ENCODE data around the gene CACNB1.

DNA sequence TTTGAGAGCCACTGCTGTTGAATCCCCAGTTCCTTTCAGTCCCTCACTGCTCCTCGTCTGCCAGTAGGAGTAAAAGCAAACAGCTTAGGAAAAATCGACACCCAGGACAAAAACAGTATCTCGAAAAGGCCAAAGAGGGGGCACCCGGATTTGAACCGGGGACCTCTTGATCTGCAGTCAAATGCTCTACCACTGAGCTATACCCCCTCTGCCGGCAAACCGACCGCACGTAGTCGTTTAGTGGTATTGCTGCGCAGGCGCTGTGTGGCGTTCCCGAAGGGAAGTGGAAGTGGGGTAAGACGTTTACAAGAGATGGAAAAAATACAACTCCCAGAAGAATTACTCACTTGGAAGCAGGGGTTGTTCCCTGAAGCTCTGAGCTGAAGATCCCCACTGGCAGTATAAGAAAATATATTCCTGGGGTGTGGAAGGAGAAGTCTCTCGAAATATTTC lies 43.8 kb downstream of the CACNB1 start:
- TF ChIP-seq, protein P1, sequence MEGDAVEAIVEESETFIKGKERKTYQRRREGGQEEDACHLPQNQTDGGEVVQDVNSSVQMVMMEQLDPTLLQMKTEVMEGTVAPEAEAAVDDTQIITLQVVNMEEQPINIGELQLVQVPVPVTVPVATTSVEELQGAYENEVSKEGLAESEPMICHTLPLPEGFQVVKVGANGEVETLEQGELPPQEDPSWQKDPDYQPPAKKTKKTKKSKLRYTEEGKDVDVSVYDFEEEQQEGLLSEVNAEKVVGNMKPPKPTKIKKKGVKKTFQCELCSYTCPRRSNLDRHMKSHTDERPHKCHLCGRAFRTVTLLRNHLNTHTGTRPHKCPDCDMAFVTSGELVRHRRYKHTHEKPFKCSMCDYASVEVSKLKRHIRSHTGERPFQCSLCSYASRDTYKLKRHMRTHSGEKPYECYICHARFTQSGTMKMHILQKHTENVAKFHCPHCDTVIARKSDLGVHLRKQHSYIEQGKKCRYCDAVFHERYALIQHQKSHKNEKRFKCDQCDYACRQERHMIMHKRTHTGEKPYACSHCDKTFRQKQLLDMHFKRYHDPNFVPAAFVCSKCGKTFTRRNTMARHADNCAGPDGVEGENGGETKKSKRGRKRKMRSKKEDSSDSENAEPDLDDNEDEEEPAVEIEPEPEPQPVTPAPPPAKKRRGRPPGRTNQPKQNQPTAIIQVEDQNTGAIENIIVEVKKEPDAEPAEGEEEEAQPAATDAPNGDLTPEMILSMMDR (IDR thresholded peaks at IDR 0.05; ENCODE audit: low read depth, low read length) = no peak
- TF ChIP-seq POLR2A (IDR thresholded peaks at IDR 0.05; ENCODE audit: extremely low read depth, insufficient read length) = no peak

Measured in NB4 (cell line).